PC-3 (cell line): ENCODE results near the gene ALDOA.

ENCODE experiments used
- CTCF ChIP-seq: fragments of 300-600 bp; sonication (generic); conservative IDR thresholded peaks from 2 replicates; pipeline ENCODE4 v1.5.1; 2017; ENCODE audit warnings: antibody characterized with exemption, low read depth, mild to moderate bottlenecking, low read length
- EZH2phosphoT487 ChIP-seq: fragments of 300-600 bp; sonication (generic); IDR thresholded peaks from 2 replicates; pipeline ENCODE4 v1.6.1; 2018; ENCODE audit warnings: mild to moderate bottlenecking, antibody characterized with exemption, low read length, borderline replicate concordance

DNA sequence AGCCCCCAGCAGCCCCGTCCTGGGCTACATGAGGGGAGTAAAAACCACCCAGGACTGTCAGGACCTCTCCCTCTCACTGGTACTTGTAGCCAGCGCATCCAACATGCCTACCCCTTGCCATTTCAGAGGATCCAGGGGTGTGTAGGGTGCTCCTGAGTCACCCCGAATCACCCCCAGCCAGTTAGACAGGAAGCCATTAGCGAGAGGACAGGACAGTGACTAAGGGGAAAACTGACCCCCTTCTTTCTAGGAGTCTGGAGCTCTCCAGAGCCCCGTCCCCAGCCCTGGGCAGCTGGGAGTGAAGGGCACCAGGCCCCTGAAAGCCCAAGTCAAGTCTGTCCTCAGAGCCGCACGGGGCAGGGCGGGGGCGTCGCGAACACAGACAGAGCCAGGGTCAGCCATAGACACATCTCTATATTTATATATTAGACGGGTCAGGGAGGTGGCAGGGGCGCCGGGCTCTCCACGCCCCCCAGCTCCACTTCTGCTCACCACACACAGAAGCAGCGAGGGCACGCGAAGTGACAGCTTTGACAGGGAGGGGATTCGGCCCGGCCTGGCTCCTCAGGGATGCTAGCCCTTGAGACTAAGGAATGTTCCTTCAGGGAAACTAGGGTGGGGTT, 48.3 kb downstream of the ALDOA start:
- TF ChIP-seq EZH2phosphoT487, result no peak
- TF ChIP-seq CTCF, result no peak
